Keratinocyte (primary cell): Measurements from ENCODE around the gene SURF2. TPM values are rescaled to one million over a fixed set of nuclear protein-coding genes. Genes with fewer than 3 reads are reported as not detected.

Experiments
- DNase-seq: peaks from one replicate; pipeline ENCODE4 v3.0.0-alpha.2; 2011; ENCODE audit warnings: low read depth, missing footprints, low spot score
- FAIRE-seq: peaks from 2 replicates; lab custom pipeline; 2011; peaks lifted over from hg19 to GRCh38; lab: Jason Lieb, UNC
- H2AFZ ChIP-seq: 2 replicates; pipeline ENCODE4 v1.6.0; 2012; ENCODE audit warnings: low read length, control low read depth, inconsistent platforms; ENCODE audit not compliant: control insufficient read depth
- H3K27ac ChIP-seq: 2 replicates; pipeline ENCODE4 v1.5.1; 2011; ENCODE audit warnings: low read length; ENCODE audit not compliant: control insufficient read depth, insufficient read depth
- H3K27me3 ChIP-seq: 3 replicates; pipeline ENCODE4 v1.6.0; 2011; ENCODE audit warnings: low read length; ENCODE audit not compliant: control insufficient read depth, insufficient read depth; ENCODE audit errors: extremely low read depth
- H3K36me3 ChIP-seq, 2 experiments: 2 replicates in 1 of 2; 3 replicates in 1 of 2; pipeline ENCODE4 v1.5.1; 2011; ENCODE audit warnings: low read length in 2 of 2, mild to moderate bottlenecking in 1 of 2; ENCODE audit not compliant: control insufficient read depth in 2 of 2, insufficient read depth in 2 of 2; ENCODE audit errors: extremely low read depth in 1 of 2
- H3K4me1 ChIP-seq: 3 replicates; pipeline ENCODE4 v1.5.1; 2011; ENCODE audit warnings: low read length; ENCODE audit not compliant: control insufficient read depth, insufficient read depth; ENCODE audit errors: extremely low read depth
- H3K4me2 ChIP-seq: 3 replicates; pipeline ENCODE4 v1.6.0; 2011; ENCODE audit warnings: low read depth, low read length; ENCODE audit not compliant: control insufficient read depth, insufficient read depth; ENCODE audit errors: extremely low read depth
- H3K4me3 ChIP-seq, 3 experiments: fragments of 200-600 bp in 1 of 3; sonication (generic) in 1 of 3; 2 replicates in 2 of 3; 3 replicates in 1 of 3; pipeline ENCODE4 v1.5.1; 2011 to 2016; ENCODE audit warnings: low read length in 3 of 3, mild to moderate bottlenecking in 3 of 3, control low read depth in 2 of 3, inconsistent platforms in 1 of 3, low read depth in 1 of 3, mixed read lengths in 1 of 3, mixed run types in 1 of 3, moderate library complexity in 1 of 3; ENCODE audit not compliant: control insufficient read depth in 2 of 3, insufficient read depth in 2 of 3; ENCODE audit errors: extremely low read depth in 1 of 3
- H3K79me2 ChIP-seq: 2 replicates; pipeline ENCODE4 v1.6.0; 2012; ENCODE audit warnings: low read length; ENCODE audit not compliant: control insufficient read depth, insufficient read depth
- H3K9ac ChIP-seq: 3 replicates; pipeline ENCODE4 v1.6.0; 2011; ENCODE audit warnings: low read length; ENCODE audit not compliant: control insufficient read depth, insufficient read depth; ENCODE audit errors: extremely low read depth
- H3K9me1 ChIP-seq: 3 replicates; pipeline ENCODE4 v1.6.0; 2011; ENCODE audit warnings: low read length; ENCODE audit not compliant: control insufficient read depth, insufficient read depth; ENCODE audit errors: extremely low read depth
- H3K9me3 ChIP-seq: 2 replicates; pipeline ENCODE4 v1.5.1; 2012; ENCODE audit warnings: low read depth, low read length; ENCODE audit not compliant: control insufficient read depth
- H4K20me1 ChIP-seq: 3 replicates; pipeline ENCODE4 v1.6.0; 2011; ENCODE audit warnings: low read length; ENCODE audit not compliant: control insufficient read depth, insufficient read depth; ENCODE audit errors: extremely low read depth
- CTCF ChIP-seq, 3 experiments: IDR thresholded peaks in 1 of 3; conservative IDR thresholded peaks in 1 of 3; optimal IDR thresholded peaks in 1 of 3; 2 replicates in 2 of 3; 3 replicates in 1 of 3; pipeline versions ENCODE3 to v1.5.1; 2011; ENCODE audit warnings: low read length in 3 of 3, mild to moderate bottlenecking in 3 of 3, moderate library complexity in 2 of 3, control low read depth in 1 of 3, inconsistent platforms in 1 of 3; ENCODE audit not compliant: insufficient read depth in 2 of 3; ENCODE audit errors: extremely low read depth in 1 of 3
- EZH2 ChIP-seq: IDR thresholded peaks from one replicate; pipeline ENCODE4 v1.6.1; 2012; ENCODE audit warnings: inconsistent platforms, mild to moderate bottlenecking, low read length, moderate library complexity
- dilution Hi-C: fragments of 300-500 bp; cut with MboI; formaldehyde crosslinking; loops from one replicate; pipeline ENCODE4 v1.7.0; 2020; ENCODE audit warnings: low sequenced_read_pairs; ENCODE audit not compliant: extremely low pct_ligation_motif_present
- polyA plus RNA-seq, 5 experiments: library from polyadenylated mRNA; depleted of rRNA in 3 of 5; stranded (reverse) in 3 of 5; stranded (forward) in 1 of 5; unstranded in 1 of 5; fragments of >200 nt; gene quantifications; 1 replicate in 1 of 5; 2 replicates in 3 of 5; 3 replicates in 1 of 5; pipeline versions ENCODE4 v1.2.1 to v1.2.3, GENCODE V29; 2011 to 2012; ENCODE audit warnings: missing spikeins in 2 of 5, low read depth in 1 of 5, low replicate concordance in 1 of 5

SURF2 gene
- polyA plus RNA-seq, 1 donor (not counting 4 experiments of a cell fraction or from before 2014, with no cell fraction given) = 28.2 TPM

DNA sequence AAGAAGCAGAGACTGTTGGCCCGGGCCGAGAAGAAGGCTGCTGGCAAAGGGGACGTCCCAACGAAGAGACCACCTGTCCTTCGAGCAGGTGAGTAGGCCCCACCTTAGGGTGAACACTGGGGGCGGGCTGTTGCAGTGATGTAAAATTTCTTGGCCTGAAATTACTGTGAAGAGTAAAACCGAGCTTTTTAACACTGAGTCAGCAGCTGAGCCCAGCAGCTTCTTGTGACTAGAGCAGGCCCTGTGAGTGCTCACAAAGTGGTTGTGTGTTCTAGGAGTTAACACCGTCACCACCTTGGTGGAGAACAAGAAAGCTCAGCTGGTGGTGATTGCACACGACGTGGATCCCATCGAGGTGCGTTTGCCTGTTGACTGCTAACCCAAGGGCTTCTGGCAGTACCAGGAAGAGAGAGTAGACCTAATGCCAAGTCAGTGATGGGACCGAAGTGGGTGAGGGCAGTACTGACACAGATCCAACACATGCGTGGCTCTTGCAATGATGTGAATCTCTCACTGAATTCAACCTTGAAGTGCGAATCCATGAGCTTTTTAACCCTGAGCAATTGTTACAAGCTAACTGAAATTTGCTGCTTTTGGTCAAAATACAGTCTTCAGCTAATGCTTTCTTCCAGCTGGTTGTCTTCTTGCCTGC, 6.3 kb upstream of the SURF2 start:
- Histone ChIP-seq H4K20me1 (peaks cover 13% of the 10 kb centered on the region), H3K9me1 (no peaks in the 10 kb centered on the region), H3K27me3 (no peaks in the 10 kb centered on the region), H3K4me2 (peak overlapping the region; percentile 97), H3K4me3 (peak overlapping the region; percentile 86 to 92 (median 92)), H3K79me2 (peaks cover 50% of the 10 kb centered on the region), H3K9ac (peak overlapping the region; percentile 97), H3K36me3 (peaks cover 41 to 43% of the 10 kb centered on the region in 2 experiments), H3K9me3 (no peaks in the 10 kb centered on the region), H3K27ac (no peak overlapping the region), H3K4me1 (peaks cover 22% of the 10 kb centered on the region), H2AFZ (no peak overlapping the region)
- DNase-seq = no peak
- dilution Hi-C loops = no loop called here
- FAIRE-seq = no peak
- TF ChIP-seq EZH2 = no peak
- no peak for TF ChIP-seq CTCF (optimal IDR thresholded peaks at IDR 0.05 in 1 of 3, IDR thresholded peaks at IDR 0.05 in 1 of 3, conservative IDR thresholded peaks at IDR 0.05 in 1 of 3; ENCODE audit: extremely low read depth in 1 of 3, insufficient read depth in 2 of 3, low read length in 3 of 3)

GRCh38 chr9:133351526-133351907, 4.8 kb upstream of the SURF2 start:
- H2AFZ ChIP-seq = no peak overlapping the region
- no peaks in the 10 kb centered on the region for H3K27me3 ChIP-seq
- H3K79me2 ChIP-seq = peaks cover 41% of the 10 kb centered on the region
- H3K9ac ChIP-seq = no peak overlapping the region
- peaks cover 32 to 36% of the 10 kb centered on the region in 2 experiments for H3K36me3 ChIP-seq
- no peak overlapping the region for H3K4me2 ChIP-seq
- H3K9me1 ChIP-seq = no peaks in the 10 kb centered on the region
- no peaks in the 10 kb centered on the region for H3K9me3 ChIP-seq
- FAIRE-seq = no peak
- H4K20me1 ChIP-seq = peaks cover 10% of the 10 kb centered on the region
- peaks cover 26% of the 10 kb centered on the region for H3K4me1 ChIP-seq
- H3K27ac ChIP-seq = no peak overlapping the region
- DNase-seq = no peak
- H3K4me3 ChIP-seq = no peak overlapping the region
- dilution Hi-C loops = no loop called here
- TF ChIP-seq CTCF (optimal IDR thresholded peaks at IDR 0.05 in 1 of 3, IDR thresholded peaks at IDR 0.05 in 1 of 3, conservative IDR thresholded peaks at IDR 0.05 in 1 of 3; ENCODE audit: extremely low read depth in 1 of 3, insufficient read depth in 2 of 3, low read length in 3 of 3) (no peak), EZH2 (no peak)
